HEK293 (cell line): ENCODE results near the gene FKBP8.

ENCODE experiments used
- BCL11A ChIP-seq: fragments of 450-650 bp; formaldehyde crosslinking; IDR thresholded peaks from 2 replicates; pipeline ENCODE4 v1.5.1; 2016; ENCODE audit warnings: low read depth, missing biosample characterization, missing genetic modification characterization
- BCL6B ChIP-seq: fragments of 450-650 bp; formaldehyde crosslinking; IDR thresholded peaks from 2 replicates; pipeline ENCODE4 v1.5.1; 2017; ENCODE audit warnings: missing biosample characterization, missing genetic modification characterization
- HOXC10 ChIP-seq: sonication (generic); formaldehyde crosslinking; IDR thresholded peaks from 2 replicates; pipeline ENCODE4 v1.8.1; 2023; ENCODE audit warnings: mild to moderate bottlenecking, missing genetic modification reagents
- KLF7 ChIP-seq: fragments of 450-650 bp; formaldehyde crosslinking; IDR thresholded peaks from 2 replicates; pipeline ENCODE4 v1.5.1; 2016; ENCODE audit warnings: missing biosample characterization, missing genetic modification characterization, borderline replicate concordance
- PBX3 ChIP-seq: sonication (generic); formaldehyde crosslinking; IDR thresholded peaks from 2 replicates; pipeline ENCODE4 v1.8.1; 2022; ENCODE audit warnings: mild to moderate bottlenecking, moderate library complexity, missing genetic modification reagents
- PRDM1 ChIP-seq: fragments of 450-650 bp; formaldehyde crosslinking; IDR thresholded peaks from 2 replicates; pipeline ENCODE4; 2016; ENCODE audit warnings: missing biosample characterization, missing genetic modification characterization
- PRDM10 ChIP-seq: fragments of 450-650 bp; formaldehyde crosslinking; IDR thresholded peaks from 2 replicates; pipeline ENCODE4 v1.5.1; 2016; ENCODE audit warnings: missing biosample characterization, missing genetic modification characterization
- SALL2 ChIP-seq: fragments of 450-650 bp; formaldehyde crosslinking; IDR thresholded peaks from 2 replicates; pipeline ENCODE4 v1.5.0; 2017; ENCODE audit warnings: missing biosample characterization, mild to moderate bottlenecking, missing genetic modification characterization, borderline replicate concordance
- WT1 ChIP-seq: fragments of 450-650 bp; formaldehyde crosslinking; IDR thresholded peaks from 2 replicates; pipeline ENCODE4 v1.5.1; 2016; ENCODE audit warnings: missing biosample characterization, missing genetic modification characterization
- YY2 ChIP-seq: fragments of 450-650 bp; formaldehyde crosslinking; IDR thresholded peaks from 2 replicates; pipeline ENCODE4 v1.5.1; 2016; ENCODE audit warnings: missing biosample characterization, missing genetic modification characterization
- ZBTB17 ChIP-seq: fragments of 450-650 bp; formaldehyde crosslinking; IDR thresholded peaks from 2 replicates; pipeline ENCODE4 v1.5.1; 2016; ENCODE audit warnings: missing biosample characterization, missing genetic modification characterization
- ZFHX2 ChIP-seq: fragments of 450-650 bp; formaldehyde crosslinking; conservative IDR thresholded peaks from 2 replicates; pipeline ENCODE4 v1.5.1; 2016; ENCODE audit warnings: missing biosample characterization, missing genetic modification characterization
- ZFP3 ChIP-seq: fragments of 450-650 bp; formaldehyde crosslinking; IDR thresholded peaks from 2 replicates; pipeline ENCODE4 v1.5.1; 2016; ENCODE audit warnings: low read depth, missing biosample characterization, missing genetic modification characterization
- ZNF121 ChIP-seq: fragments of 450-650 bp; formaldehyde crosslinking; IDR thresholded peaks from 2 replicates; pipeline ENCODE4 v1.5.1; 2016; ENCODE audit warnings: missing biosample characterization, missing genetic modification characterization
- ZNF16 ChIP-seq: fragments of 450-650 bp; formaldehyde crosslinking; IDR thresholded peaks from 2 replicates; pipeline ENCODE4 v1.5.1; 2016; ENCODE audit warnings: low read depth, missing biosample characterization, missing genetic modification characterization
- ZNF2 ChIP-seq: fragments of 450-650 bp; formaldehyde crosslinking; IDR thresholded peaks from 2 replicates; pipeline ENCODE4 v1.5.1; 2016; ENCODE audit warnings: missing biosample characterization, missing genetic modification characterization
- ZNF214 ChIP-seq: fragments of 450-650 bp; formaldehyde crosslinking; IDR thresholded peaks from 2 replicates; pipeline ENCODE4 v1.5.1; 2017; ENCODE audit warnings: missing biosample characterization, mild to moderate bottlenecking, missing genetic modification characterization, borderline replicate concordance
- ZNF223 ChIP-seq: fragments of 450-650 bp; formaldehyde crosslinking; IDR thresholded peaks from 2 replicates; pipeline ENCODE4 v1.5.1; 2016; ENCODE audit warnings: missing biosample characterization, missing genetic modification characterization
- ZNF335 ChIP-seq: fragments of 450-650 bp; formaldehyde crosslinking; conservative IDR thresholded peaks from 2 replicates; pipeline ENCODE4 v1.5.1; 2016; ENCODE audit warnings: missing biosample characterization, missing genetic modification characterization
- ZNF366 ChIP-seq: fragments of 450-650 bp; formaldehyde crosslinking; conservative IDR thresholded peaks from 2 replicates; pipeline ENCODE4 v1.5.1; 2016; ENCODE audit warnings: missing biosample characterization, missing genetic modification characterization
- ZNF404 ChIP-seq: fragments of 450-650 bp; formaldehyde crosslinking; IDR thresholded peaks from 2 replicates; pipeline ENCODE4 v1.5.1; 2017; ENCODE audit warnings: missing biosample characterization, missing genetic modification characterization
- ZNF510 ChIP-seq: fragments of 450-650 bp; formaldehyde crosslinking; IDR thresholded peaks from 2 replicates; pipeline ENCODE4 v1.5.1; 2018; ENCODE audit warnings: mild to moderate bottlenecking, missing genetic modification characterization, missing biosample characterization; ENCODE audit not compliant: insufficient replicate concordance
- ZNF555 ChIP-seq: fragments of 450-650 bp; formaldehyde crosslinking; conservative IDR thresholded peaks from 2 replicates; pipeline ENCODE4 v1.5.1; 2017; ENCODE audit warnings: missing biosample characterization, mild to moderate bottlenecking, missing genetic modification characterization, inconsistent platforms
- ZNF561 ChIP-seq: fragments of 450-650 bp; IDR thresholded peaks from 2 replicates; pipeline ENCODE4 v1.5.1; 2018; ENCODE audit warnings: missing biosample characterization, missing genetic modification characterization, borderline replicate concordance
- ZNF629 ChIP-seq: fragments of 450-650 bp; formaldehyde crosslinking; IDR thresholded peaks from 2 replicates; pipeline ENCODE4 v1.5.1; 2017; ENCODE audit warnings: missing biosample characterization, missing genetic modification characterization
- ZNF670 ChIP-seq: fragments of 450-650 bp; formaldehyde crosslinking; IDR thresholded peaks from 2 replicates; pipeline ENCODE4 v1.5.1; 2016; ENCODE audit warnings: missing biosample characterization, missing genetic modification characterization, low read depth
- ZNF768 ChIP-seq: fragments of 450-650 bp; formaldehyde crosslinking; IDR thresholded peaks from 2 replicates; pipeline ENCODE4 v1.5.1; 2018; ENCODE audit warnings: missing biosample characterization, mild to moderate bottlenecking, missing genetic modification characterization
- ZNF777 ChIP-seq: fragments of 450-650 bp; formaldehyde crosslinking; IDR thresholded peaks from 2 replicates; pipeline ENCODE4 v1.5.1; 2017; ENCODE audit warnings: missing biosample characterization, missing genetic modification characterization, borderline replicate concordance
- ZNF837 ChIP-seq: fragments of 450-650 bp; formaldehyde crosslinking; IDR thresholded peaks from 2 replicates; pipeline ENCODE4 v1.5.1; 2016; ENCODE audit warnings: missing biosample characterization, missing genetic modification characterization
- ZSCAN4 ChIP-seq: fragments of 450-650 bp; formaldehyde crosslinking; IDR thresholded peaks from 2 replicates; pipeline ENCODE4 v1.5.1; 2017; ENCODE audit warnings: missing biosample characterization, missing genetic modification characterization
- ZXDB ChIP-seq: fragments of 450-650 bp; formaldehyde crosslinking; IDR thresholded peaks from 2 replicates; pipeline ENCODE4 v1.5.1; 2016; ENCODE audit warnings: missing biosample characterization, missing genetic modification characterization
- TF ChIP-seq, protein P1 (sequence below): fragments of 450-650 bp; formaldehyde crosslinking; IDR thresholded peaks from 2 replicates; pipeline ENCODE4 v1.5.1; 2016; ENCODE audit warnings: missing biosample characterization, missing genetic modification characterization

FKBP8 gene

DNA sequence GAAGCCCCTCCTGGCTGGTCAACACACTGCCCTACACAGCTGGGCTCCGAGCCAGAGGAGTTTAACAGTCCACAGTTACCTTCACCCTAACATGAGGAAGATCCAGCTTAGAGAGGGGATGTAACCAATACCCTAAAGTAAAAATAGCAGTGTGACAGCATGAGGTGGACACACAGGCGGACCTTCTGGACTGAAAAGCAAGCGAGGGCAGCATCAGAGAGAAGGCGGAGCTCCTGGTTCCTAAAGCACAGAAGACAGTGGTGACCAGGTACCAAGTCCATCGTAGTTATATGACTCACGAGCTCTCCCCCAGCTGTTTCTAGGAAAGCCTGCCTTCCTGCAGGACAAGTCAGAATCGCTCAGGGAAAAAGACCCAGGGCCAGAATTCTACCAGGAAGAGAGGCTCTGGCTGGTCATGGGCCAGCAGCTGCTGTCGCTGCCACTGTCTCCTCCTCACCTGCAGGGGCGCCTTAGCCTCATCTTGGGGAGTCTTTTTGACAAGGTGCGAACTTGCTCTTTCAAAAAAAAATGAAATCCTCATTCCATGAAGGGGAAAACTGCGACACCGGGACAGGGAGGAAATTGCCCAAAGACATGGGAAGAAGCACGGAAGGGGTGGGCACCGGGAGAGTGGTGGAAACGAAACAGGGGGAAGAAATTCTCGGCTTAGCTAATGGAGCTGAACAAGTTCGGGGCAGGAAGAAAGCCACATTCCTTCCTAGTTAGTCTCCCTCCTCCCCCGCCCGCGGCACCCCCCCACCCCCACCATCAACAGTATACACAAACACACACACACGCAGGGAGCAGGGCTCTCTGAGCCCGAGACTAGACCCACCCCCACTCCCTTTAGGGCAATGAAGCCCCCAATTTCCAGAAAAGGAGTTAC is 23.2 kb downstream of the FKBP8 start (continued):
- no peak for TF ChIP-seq KLF7 (tag by site-specific recombination)
- TF ChIP-seq WT1 (tag by site-specific recombination), result no peak
- TF ChIP-seq ZNF629 (tag by site-specific recombination), result no peak
- TF ChIP-seq PRDM10 (tag by site-specific recombination), result peak; percentile 35; the same call in 1 of the 2 replicates
- no peak for TF ChIP-seq ZNF510 (tag by site-specific recombination)
- no peak for TF ChIP-seq SALL2 (tag by site-specific recombination)
- peak; percentile 58; the same call in 1 of the 2 replicates for TF ChIP-seq ZXDB (tag by site-specific recombination)
- no peak for TF ChIP-seq YY2 (tag by site-specific recombination)
- TF ChIP-seq ZNF670 (tag by site-specific recombination), result no peak
- TF ChIP-seq, protein P1, sequence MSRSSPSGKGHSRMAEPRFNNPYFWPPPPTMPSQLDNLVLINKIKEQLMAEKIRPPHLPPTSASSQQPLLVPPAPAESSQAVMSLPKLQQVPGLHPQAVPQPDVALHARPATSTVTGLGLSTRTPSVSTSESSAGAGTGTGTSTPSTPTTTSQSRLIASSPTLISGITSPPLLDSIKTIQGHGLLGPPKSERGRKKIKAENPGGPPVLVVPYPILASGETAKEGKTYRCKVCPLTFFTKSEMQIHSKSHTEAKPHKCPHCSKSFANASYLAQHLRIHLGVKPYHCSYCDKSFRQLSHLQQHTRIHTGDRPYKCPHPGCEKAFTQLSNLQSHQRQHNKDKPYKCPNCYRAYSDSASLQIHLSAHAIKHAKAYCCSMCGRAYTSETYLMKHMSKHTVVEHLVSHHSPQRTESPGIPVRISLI (tag by site-specific recombination), result peak; percentile 79
- no peak for TF ChIP-seq ZNF214
- TF ChIP-seq ZNF16 (tag by site-specific recombination), result no peak
- no peak for TF ChIP-seq ZNF768
- no peak for TF ChIP-seq ZFP3
- no peak for TF ChIP-seq ZNF404 (tag by site-specific recombination)
- TF ChIP-seq ZNF555 (tag by site-specific recombination), result no peak
- no peak for TF ChIP-seq PBX3 (CRISPR knock-in tag)
- TF ChIP-seq ZNF777 (tag by site-specific recombination), result no peak
- TF ChIP-seq ZNF366, result peak; percentile 77
- no peak for TF ChIP-seq BCL6B (tag by site-specific recombination)
- TF ChIP-seq PRDM1 (tag by site-specific recombination), result peak; percentile 96
- peak; percentile 56 for TF ChIP-seq ZNF335 (tag by site-specific recombination)
- TF ChIP-seq ZFHX2, result no peak
- no peak for TF ChIP-seq ZNF121 (tag by site-specific recombination)
- 0 out of 2 replicates have a peak, but pooled peaks have one; percentile 56 for TF ChIP-seq ZNF2 (tag by site-specific recombination)
- TF ChIP-seq ZNF223 (tag by site-specific recombination), result no peak
- TF ChIP-seq ZBTB17 (tag by site-specific recombination), result peak; percentile 27; the same call in 1 of the 2 replicates
- no peak for TF ChIP-seq HOXC10 (CRISPR knock-in tag)
- no peak for TF ChIP-seq ZSCAN4
- TF ChIP-seq ZNF837 (tag by site-specific recombination), result no peak
- no peak for TF ChIP-seq ZNF561 (tag by site-specific recombination)
- TF ChIP-seq BCL11A (tag by site-specific recombination), result no peak
